ENCODE measurements around the gene TOX3.

The TOX3 gene

GRCh38 chr16:52424591-52424990 lies 122.4 kb downstream of the TOX3 start:
- H3K27ac ChIP-seq: no peak overlapping the region
- no peak for TF ChIP-seq ZFX (IDR thresholded peaks at IDR 0.05; ENCODE audit: borderline replicate concordance)
- TF ChIP-seq CTCF (IDR thresholded peaks at IDR 0.05): no peak

- no peak for TF ChIP-seq CTCF (IDR thresholded peaks at IDR 0.05)
- TF ChIP-seq ZFX (IDR thresholded peaks at IDR 0.05; ENCODE audit: borderline replicate concordance): no peak
- H3K27ac ChIP-seq: no peak overlapping the region
Observed at GRCh38 chr16:52422307-52422706, 124.6 kb downstream of the TOX3 start.

- no peak for TF ChIP-seq ZFX (IDR thresholded peaks at IDR 0.05; ENCODE audit: borderline replicate concordance)
- TF ChIP-seq CTCF (IDR thresholded peaks at IDR 0.05): no peak
- H3K27ac ChIP-seq: no peak overlapping the region
Observed at GRCh38 chr16:52418201-52418600, 128.7 kb downstream of the TOX3 start.

GRCh38 chr16:52416888-52417287 lies 130.1 kb downstream of the TOX3 start:
- no peak for TF ChIP-seq CTCF (IDR thresholded peaks at IDR 0.05)
- no peak for TF ChIP-seq ZFX (IDR thresholded peaks at IDR 0.05; ENCODE audit: borderline replicate concordance)

GRCh38 chr16:52411011-52411410 lies 135.9 kb downstream of the TOX3 start:
- no peak overlapping the region for H3K27ac ChIP-seq
- no peak for TF ChIP-seq CTCF (IDR thresholded peaks at IDR 0.05)
- no peak for TF ChIP-seq ZFX (IDR thresholded peaks at IDR 0.05; ENCODE audit: borderline replicate concordance)

More at GRCh38 chr16:52416888-52417287, 130.1 kb downstream of the TOX3 start:
- no peak overlapping the region for H3K27ac ChIP-seq

- peak overlapping the region; percentile 42 for H3K27ac ChIP-seq
- TF ChIP-seq CTCF (IDR thresholded peaks at IDR 0.05): no peak
- no peak for TF ChIP-seq ZFX (IDR thresholded peaks at IDR 0.05; ENCODE audit: borderline replicate concordance)
Observed at GRCh38 chr16:52408191-52408845, 138.6 kb downstream of the TOX3 start.

- H3K27ac ChIP-seq: peak overlapping the region; percentile 42
- TF ChIP-seq CTCF (IDR thresholded peaks at IDR 0.05) (no peak), ZFX (IDR thresholded peaks at IDR 0.05; ENCODE audit: borderline replicate concordance) (no peak)
Observed at GRCh38 chr16:52407778-52408177, 139.2 kb downstream of the TOX3 start.
